Measurements from ENCODE around the gene MAPKBP1.

- no peak for TF ChIP-seq CTCF (IDR thresholded peaks at IDR 0.05)
- no peak for TF ChIP-seq POLR2AphosphoS5 (IDR thresholded peaks at IDR 0.05)
- no peak for TF ChIP-seq POLR2A (IDR thresholded peaks at IDR 0.05)
- no peak for TF ChIP-seq EP300 (IDR thresholded peaks at IDR 0.05)
Measured at GRCh38 chr15:41812820-41813375, 38.6 kb downstream of the MAPKBP1 start.
